ENCODE results near the gene ATP1B1.

ATP1B1 gene

GRCh38 chr1:169148472-169149252 lies 42.2 kb downstream of the ATP1B1 start:
- Histone ChIP-seq H3K27ac (ENCODE audit: low read depth, low read length) (no peak overlapping the region), H3K27me3 (ENCODE audit: control insufficient read depth in 1 of 2, insufficient read depth in 2 of 2, low read length in 2 of 2) (no peaks in the 10 kb centered on the region), H3K9ac (ENCODE audit: low read length) (no peak overlapping the region), H3K9me3 (ENCODE audit: low read length) (no peaks in the 10 kb centered on the region), H3K4me1 (ENCODE audit: insufficient read depth, low read length) (no peaks in the 10 kb centered on the region), H3K36me3 (ENCODE audit: insufficient read depth, low read length) (no peaks in the 10 kb centered on the region), H3K4me3 (ENCODE audit: low read depth in 1 of 2, low read length in 2 of 2) (no peak overlapping the region)

DNA sequence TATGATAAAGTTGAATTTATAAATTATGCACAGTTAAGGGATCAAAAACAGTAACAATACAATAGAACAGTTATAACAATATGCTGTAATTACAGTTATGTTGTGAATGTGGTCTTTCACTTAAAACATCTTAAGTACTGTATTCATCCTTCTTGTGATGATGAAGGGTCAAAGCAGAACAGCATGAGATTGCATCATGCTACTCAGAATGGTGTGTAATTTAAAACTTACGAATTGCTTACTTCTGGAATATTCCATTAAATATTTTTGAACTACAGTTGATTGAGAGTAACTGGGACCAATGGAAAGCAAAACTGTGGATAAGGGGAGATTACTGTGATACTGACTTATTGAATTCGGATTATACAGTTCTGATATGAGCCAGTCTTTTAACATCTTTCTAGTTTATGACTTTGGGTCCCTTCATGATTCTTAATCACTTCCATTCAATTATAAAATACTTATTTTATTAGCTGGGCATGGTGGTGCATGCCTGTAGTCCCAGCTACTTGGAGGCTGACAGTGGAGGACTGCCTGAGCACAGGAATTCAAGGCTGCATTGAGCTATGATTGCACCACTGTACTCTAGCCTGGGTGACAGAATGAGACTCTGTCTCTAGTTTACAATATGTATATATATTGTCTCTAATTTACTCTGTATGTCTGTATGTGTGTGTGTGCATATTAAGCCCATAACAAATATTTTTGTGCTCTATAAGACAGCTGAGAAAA lies 43.2 kb downstream of the ATP1B1 start:
- no peaks in the 10 kb centered on the region for H3K4me1 ChIP-seq (ENCODE audit: insufficient read depth, low read length)

GRCh38 chr1:169150641-169151337 lies 44.3 kb downstream of the ATP1B1 start:
- Histone ChIP-seq H3K4me3 (ENCODE audit: low read depth in 1 of 2, low read length in 2 of 2) (no peak overlapping the region), H3K27me3 (ENCODE audit: control insufficient read depth in 1 of 2, insufficient read depth in 2 of 2, low read length in 2 of 2) (no peaks in the 10 kb centered on the region), H3K27ac (ENCODE audit: low read depth, low read length) (no peak overlapping the region), H3K4me1 (ENCODE audit: insufficient read depth, low read length) (peaks cover 8% of the 10 kb centered on the region), H3K9ac (ENCODE audit: low read length) (no peak overlapping the region), H3K9me3 (ENCODE audit: low read length) (no peaks in the 10 kb centered on the region), H3K36me3 (ENCODE audit: insufficient read depth, low read length) (no peaks in the 10 kb centered on the region)

More for the DNA sequence above, 43.2 kb downstream of the ATP1B1 start:
- no peaks in the 10 kb centered on the region for H3K9me3 ChIP-seq (ENCODE audit: low read length)
- no peaks in the 10 kb centered on the region for H3K36me3 ChIP-seq (ENCODE audit: insufficient read depth, low read length)
- H3K4me3 ChIP-seq (ENCODE audit: low read depth in 1 of 2, low read length in 2 of 2): no peak overlapping the region
- no peak overlapping the region for H3K9ac ChIP-seq (ENCODE audit: low read length)
- H3K27me3 ChIP-seq (ENCODE audit: control insufficient read depth in 1 of 2, insufficient read depth in 2 of 2, low read length in 2 of 2): no peaks in the 10 kb centered on the region
- H3K27ac ChIP-seq (ENCODE audit: low read depth, low read length): no peak overlapping the region

GRCh38 chr1:169151338-169151837 lies 44.9 kb downstream of the ATP1B1 start:
- Histone ChIP-seq H3K27ac (ENCODE audit: low read depth, low read length) (no peak overlapping the region), H3K36me3 (ENCODE audit: insufficient read depth, low read length) (no peaks in the 10 kb centered on the region), H3K9ac (ENCODE audit: low read length) (no peak overlapping the region), H3K9me3 (ENCODE audit: low read length) (no peaks in the 10 kb centered on the region), H3K27me3 (ENCODE audit: control insufficient read depth in 1 of 2, insufficient read depth in 2 of 2, low read length in 2 of 2) (no peaks in the 10 kb centered on the region), H3K4me3 (ENCODE audit: low read depth in 1 of 2, low read length in 2 of 2) (no peak overlapping the region), H3K4me1 (ENCODE audit: insufficient read depth, low read length) (peaks cover 10% of the 10 kb centered on the region)

DNA sequence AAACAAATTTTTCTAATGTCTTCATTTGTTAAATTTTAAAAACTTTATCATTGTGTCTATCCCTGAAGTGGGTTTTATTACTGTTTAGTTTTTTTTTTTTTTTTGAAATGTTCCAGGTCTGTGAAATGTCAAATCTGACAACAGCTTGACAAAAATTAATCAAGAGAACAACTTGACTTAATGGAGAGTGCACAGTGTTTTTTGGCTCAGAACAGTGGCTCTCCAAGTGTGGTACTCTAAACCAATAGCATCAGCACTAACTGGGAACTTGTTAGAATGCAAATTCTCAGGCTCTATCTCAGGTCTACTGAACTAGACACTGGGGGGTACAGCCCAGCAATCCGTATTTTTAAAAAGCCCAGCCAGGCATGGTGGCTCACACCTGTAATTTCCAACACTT lies 49.2 kb downstream of the ATP1B1 start:
- Histone ChIP-seq H3K27me3 (ENCODE audit: control insufficient read depth in 1 of 2, insufficient read depth in 2 of 2, low read length in 2 of 2) (no peaks in the 10 kb centered on the region), H3K9me3 (ENCODE audit: low read length) (no peaks in the 10 kb centered on the region), H3K36me3 (ENCODE audit: insufficient read depth, low read length) (no peaks in the 10 kb centered on the region), H3K27ac (ENCODE audit: low read depth, low read length) (no peak overlapping the region), H3K9ac (ENCODE audit: low read length) (no peak overlapping the region), H3K4me1 (ENCODE audit: insufficient read depth, low read length) (peaks cover 12% of the 10 kb centered on the region), H3K4me3 (ENCODE audit: low read depth in 1 of 2, low read length in 2 of 2) (no peak overlapping the region)

DNA sequence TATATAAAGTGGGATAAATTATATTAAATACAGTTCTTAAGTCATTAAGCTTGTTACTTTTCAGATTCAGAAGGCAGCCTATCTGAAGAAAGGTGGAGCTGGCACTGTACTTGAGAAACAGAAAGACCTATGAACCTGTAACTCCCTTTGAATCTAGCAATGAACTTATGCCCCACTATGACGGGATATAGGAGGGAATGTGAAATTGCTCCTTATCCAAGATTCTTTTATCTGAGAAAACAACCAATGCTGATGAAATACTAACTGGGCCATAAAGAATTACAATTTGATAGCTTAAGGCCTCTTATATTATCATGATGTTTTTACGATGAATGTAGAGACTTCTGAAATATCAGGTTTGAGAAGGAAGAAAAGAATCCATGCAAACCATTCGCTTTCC lies 50.1 kb downstream of the ATP1B1 start:
- no peaks in the 10 kb centered on the region for H3K27me3 ChIP-seq (ENCODE audit: control insufficient read depth in 1 of 2, insufficient read depth in 2 of 2, low read length in 2 of 2)
- H3K4me3 ChIP-seq (ENCODE audit: low read depth in 1 of 2, low read length in 2 of 2): no peak overlapping the region
- no peak overlapping the region for H3K9ac ChIP-seq (ENCODE audit: low read length)
- no peaks in the 10 kb centered on the region for H3K36me3 ChIP-seq (ENCODE audit: insufficient read depth, low read length)
- no peaks in the 10 kb centered on the region for H3K9me3 ChIP-seq (ENCODE audit: low read length)
- H3K4me1 ChIP-seq (ENCODE audit: insufficient read depth, low read length): peaks cover 21% of the 10 kb centered on the region
- H3K27ac ChIP-seq (ENCODE audit: low read depth, low read length): no peak overlapping the region

DNA sequence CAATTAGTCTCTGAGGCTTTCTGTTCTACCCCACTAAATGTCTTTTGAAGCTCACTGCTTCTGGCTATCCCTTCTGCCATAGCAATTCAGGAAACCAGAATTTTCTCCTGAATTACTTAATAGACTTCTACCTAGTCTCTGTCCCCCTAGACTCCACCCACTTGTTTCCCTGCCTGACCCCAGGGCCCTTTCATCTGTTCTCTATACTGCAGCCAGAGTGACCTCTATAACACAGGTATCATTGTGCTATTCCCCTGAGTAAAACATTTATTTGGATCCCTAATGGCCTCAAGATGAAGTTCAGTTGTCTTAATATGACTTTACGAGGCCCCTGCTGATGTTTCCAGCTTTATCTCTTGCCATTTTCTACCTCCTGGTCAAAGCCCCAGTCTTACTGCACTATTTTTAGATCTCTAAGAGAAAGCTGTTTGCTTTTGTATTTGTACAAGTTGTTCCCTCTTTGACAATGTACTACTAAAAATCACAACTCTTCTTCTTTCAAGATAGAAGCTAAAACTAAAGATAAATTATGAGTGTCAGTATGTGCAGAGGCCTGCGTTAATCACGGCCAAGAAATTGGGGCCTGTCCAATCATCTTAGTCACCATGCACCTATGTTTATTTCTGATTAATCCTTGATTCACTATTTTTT lies 54.5 kb downstream of the ATP1B1 start:
- H3K27ac ChIP-seq (ENCODE audit: low read depth, low read length): peak overlapping the region; percentile 61
- no peaks in the 10 kb centered on the region for H3K36me3 ChIP-seq (ENCODE audit: insufficient read depth, low read length)
- H3K27me3 ChIP-seq (ENCODE audit: control insufficient read depth in 1 of 2, insufficient read depth in 2 of 2, low read length in 2 of 2): no peaks in the 10 kb centered on the region
- H3K4me3 ChIP-seq (ENCODE audit: low read depth in 1 of 2, low read length in 2 of 2): peak overlapping the region in 1 of 2 donors; percentile 12
- H3K9ac ChIP-seq (ENCODE audit: low read length): no peak overlapping the region
- H3K9me3 ChIP-seq (ENCODE audit: low read length): no peaks in the 10 kb centered on the region
- peaks cover 13% of the 10 kb centered on the region for H3K4me1 ChIP-seq (ENCODE audit: insufficient read depth, low read length)

DNA sequence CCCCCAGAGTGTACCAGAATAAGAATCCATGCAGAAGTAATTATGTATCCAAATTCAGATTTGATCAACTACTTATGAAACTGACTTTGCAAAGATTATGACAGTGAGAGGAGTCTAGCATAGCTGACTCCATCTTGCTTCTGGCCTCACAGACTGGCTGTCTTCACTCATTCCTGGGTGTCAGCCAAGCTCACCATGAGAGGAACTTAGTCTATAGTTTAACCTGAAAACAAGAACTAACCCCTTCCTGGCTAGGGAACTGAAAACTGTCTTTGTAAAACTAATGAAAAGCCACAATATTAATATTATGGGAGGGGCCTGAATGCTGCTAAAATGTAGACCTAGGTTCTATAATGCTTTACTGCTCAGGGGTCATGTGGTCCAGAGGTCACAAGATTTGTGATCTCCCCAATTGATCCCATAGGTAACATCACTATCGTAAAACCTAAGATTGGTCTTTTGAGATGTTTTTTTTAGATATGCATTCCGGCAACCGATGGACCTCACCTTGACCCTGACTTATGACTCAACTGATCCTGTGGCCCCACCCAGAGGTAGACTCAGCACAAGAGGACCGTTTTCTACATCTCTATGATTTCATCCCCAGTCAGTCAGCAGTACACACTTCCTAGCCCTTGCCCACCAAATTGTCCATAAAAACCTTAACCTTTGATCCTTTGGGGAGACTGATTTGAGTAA lies 55.2 kb downstream of the ATP1B1 start:
- Histone ChIP-seq H3K9me3 (ENCODE audit: low read length) (no peaks in the 10 kb centered on the region), H3K4me1 (ENCODE audit: insufficient read depth, low read length) (peaks cover 13% of the 10 kb centered on the region), H3K27ac (ENCODE audit: low read depth, low read length) (no peak overlapping the region), H3K27me3 (ENCODE audit: control insufficient read depth in 1 of 2, insufficient read depth in 2 of 2, low read length in 2 of 2) (no peaks in the 10 kb centered on the region), H3K36me3 (ENCODE audit: insufficient read depth, low read length) (no peaks in the 10 kb centered on the region), H3K4me3 (ENCODE audit: low read depth in 1 of 2, low read length in 2 of 2) (no peak overlapping the region), H3K9ac (ENCODE audit: low read length) (no peak overlapping the region)

- H3K27ac ChIP-seq (ENCODE audit: low read depth, low read length): no peak overlapping the region
- H3K9ac ChIP-seq (ENCODE audit: low read length): no peak overlapping the region
- no peaks in the 10 kb centered on the region for H3K27me3 ChIP-seq (ENCODE audit: control insufficient read depth in 1 of 2, insufficient read depth in 2 of 2, low read length in 2 of 2)
- H3K4me3 ChIP-seq (ENCODE audit: low read depth in 1 of 2, low read length in 2 of 2): no peak overlapping the region
- peaks cover 13% of the 10 kb centered on the region for H3K4me1 ChIP-seq (ENCODE audit: insufficient read depth, low read length)
- H3K36me3 ChIP-seq (ENCODE audit: insufficient read depth, low read length): no peaks in the 10 kb centered on the region
- no peaks in the 10 kb centered on the region for H3K9me3 ChIP-seq (ENCODE audit: low read length)
These were observed 56.6 kb downstream of the ATP1B1 start for GRCh38 chr1:169163059-169163458.

- Histone ChIP-seq H3K9ac (ENCODE audit: low read length) (no peak overlapping the region), H3K4me1 (ENCODE audit: insufficient read depth, low read length) (no peaks in the 10 kb centered on the region), H3K9me3 (ENCODE audit: low read length) (no peaks in the 10 kb centered on the region), H3K27ac (ENCODE audit: low read depth, low read length) (no peak overlapping the region), H3K4me3 (ENCODE audit: low read depth in 1 of 2, low read length in 2 of 2) (no peak overlapping the region), H3K27me3 (ENCODE audit: control insufficient read depth in 1 of 2, insufficient read depth in 2 of 2, low read length in 2 of 2) (no peaks in the 10 kb centered on the region), H3K36me3 (ENCODE audit: insufficient read depth, low read length) (no peaks in the 10 kb centered on the region)
These were observed 69.0 kb downstream of the ATP1B1 start for GRCh38 chr1:169175461-169175860.

Data from muscle layer of colon (tissue), 2 donors.